Mesendoderm (in vitro differentiated cells): ENCODE data around the gene EEIG1.

Source experiments
- DNase-seq: peaks from one replicate; pipeline ENCODE4 v3.0.0; 2013
- H2AK5ac ChIP-seq: 2 replicates; pipeline ENCODE4 v1.6.1; 2013; ENCODE audit warnings: low read length, inconsistent platforms
- H2BK120ac ChIP-seq: 2 replicates; pipeline ENCODE4 v1.6.1; 2013; ENCODE audit warnings: low read depth, mild to moderate bottlenecking, low read length, moderate library complexity, mixed read lengths
- H2BK15ac ChIP-seq: replicated peaks from 2 replicates; pipeline ENCODE4 v1.6.1; 2013; ENCODE audit warnings: low read depth, mild to moderate bottlenecking, moderate library complexity
- H2BK5ac ChIP-seq: 2 replicates; pipeline ENCODE4 v1.6.1; 2013; ENCODE audit warnings: low read length, inconsistent platforms
- H3K18ac ChIP-seq: 2 replicates; pipeline ENCODE4 v1.6.1; 2013; ENCODE audit warnings: mild to moderate bottlenecking, low read length, mixed read lengths
- H3K23ac ChIP-seq: one replicate; pipeline ENCODE4 v1.6.1; 2013; ENCODE audit warnings: low read length
- H3K27ac ChIP-seq: 2 replicates; pipeline ENCODE4 v1.5.1; 2013; ENCODE audit warnings: low read depth, mild to moderate bottlenecking, inconsistent platforms, low read length, moderate library complexity
- H3K27me3 ChIP-seq: 2 replicates; pipeline ENCODE4 v1.6.1; 2013; ENCODE audit warnings: low read length, control low read depth, mild to moderate bottlenecking, inconsistent platforms; ENCODE audit not compliant: insufficient read depth, poor library complexity
- H3K36me3 ChIP-seq: 2 replicates; pipeline ENCODE4 v1.6.1; 2013; ENCODE audit warnings: low read length, inconsistent platforms; ENCODE audit not compliant: control insufficient read depth, insufficient read depth
- H3K4ac ChIP-seq: one replicate; pipeline ENCODE4 v1.6.1; 2013; ENCODE audit warnings: low read depth, mild to moderate bottlenecking, low read length, moderate library complexity
- H3K4me1 ChIP-seq: 2 replicates; pipeline ENCODE4 v1.6.1; 2013; ENCODE audit warnings: low read depth, low read length, inconsistent platforms; ENCODE audit not compliant: control insufficient read depth
- H3K4me2 ChIP-seq: 2 replicates; pipeline ENCODE4 v1.6.1; 2013; ENCODE audit warnings: low read length
- H3K4me3 ChIP-seq: 2 replicates; pipeline ENCODE4 v1.5.1; 2013; ENCODE audit warnings: mild to moderate bottlenecking, low read length
- H3K56ac ChIP-seq: one replicate; pipeline ENCODE4 v1.6.1; 2013; ENCODE audit warnings: low read length
- H3K79me1 ChIP-seq: 2 replicates; pipeline ENCODE4 v1.6.1; 2013; ENCODE audit warnings: low read length, inconsistent platforms
- H3K79me2 ChIP-seq: 2 replicates; pipeline ENCODE4 v1.6.1; 2013; ENCODE audit warnings: mild to moderate bottlenecking, low read length; ENCODE audit not compliant: control insufficient read depth, insufficient read depth
- H3K9ac ChIP-seq: 2 replicates; pipeline ENCODE4 v1.6.1; 2013; ENCODE audit warnings: low read length, inconsistent platforms
- H4K5ac ChIP-seq: one replicate; pipeline ENCODE4 v1.6.1; 2013; ENCODE audit warnings: low read length
- H4K8ac ChIP-seq: one replicate; pipeline ENCODE4 v1.6.1; 2013; ENCODE audit warnings: low read depth, mild to moderate bottlenecking, control low read depth, low read length, moderate library complexity
- WGBS: extraction: QIAGEN DNeasy Blood & Tissue Kit; methylation state at CpG from one replicate; pipeline ENCODE4 v1.1.7; 2013; ENCODE audit warnings: low lambda C conversion rate, missing lambda C conversion rate; ENCODE audit not compliant: insufficient coverage; ENCODE audit errors: extremely low coverage; 5-methylcytosine and 5-hydroxymethylcytosine counted together

Gene EEIG1

GRCh38 chr9:127967151-127967809, 13.5 kb downstream of the EEIG1 start:
- Histone ChIP-seq H2AK5ac (no peak overlapping the region), H3K4me1 (peaks cover 7% of the 10 kb centered on the region), H3K56ac (no peak overlapping the region), H3K27me3 (no peaks in the 10 kb centered on the region), H3K4ac (peak overlapping the region; percentile 25), H2BK15ac (no peak overlapping the region), H3K9ac (no peak overlapping the region), H3K18ac (no peak overlapping the region), H3K23ac (no peak overlapping the region), H3K4me3 (no peak overlapping the region), H4K8ac (no peak overlapping the region), H3K4me2 (no peak overlapping the region), H2BK5ac (no peak overlapping the region), H3K79me1 (peaks cover 40% of the 10 kb centered on the region), H4K5ac (no peak overlapping the region), H3K79me2 (peaks cover 77% of the 10 kb centered on the region), H3K27ac (no peak overlapping the region), H3K36me3 (no peaks in the 10 kb centered on the region), H2BK120ac (no peak overlapping the region)
- no peak for DNase-seq
- no CpG with 5 or more reads among the region's 9 CpGs for WGBS

GRCh38 chr9:127966416-127967150, 14.2 kb downstream of the EEIG1 start:
- H3K79me2 ChIP-seq, result peaks cover 72% of the 10 kb centered on the region
- H2BK5ac ChIP-seq, result no peak overlapping the region
- H2BK120ac ChIP-seq, result no peak overlapping the region
- no peak for DNase-seq
- no peak overlapping the region for H3K23ac ChIP-seq
- peaks cover 39% of the 10 kb centered on the region for H3K79me1 ChIP-seq
- no peak overlapping the region for H3K4me3 ChIP-seq
- H3K4ac ChIP-seq, result no peak overlapping the region
- no peaks in the 10 kb centered on the region for H3K36me3 ChIP-seq
- no peak overlapping the region for H4K5ac ChIP-seq
- H3K18ac ChIP-seq, result no peak overlapping the region
- WGBS, result no CpG with 5 or more reads among the region's 8 CpGs
- peaks cover 1% of the 10 kb centered on the region for H3K4me1 ChIP-seq
- no peak overlapping the region for H2BK15ac ChIP-seq
- no peak overlapping the region for H3K9ac ChIP-seq
- no peak overlapping the region for H3K27ac ChIP-seq
- H4K8ac ChIP-seq, result no peak overlapping the region
- no peak overlapping the region for H2AK5ac ChIP-seq
- H3K4me2 ChIP-seq, result no peak overlapping the region
- H3K56ac ChIP-seq, result no peak overlapping the region
- no peaks in the 10 kb centered on the region for H3K27me3 ChIP-seq

- no peak overlapping the region for H2BK15ac ChIP-seq
These were observed 14.8 kb downstream of the EEIG1 start for GRCh38 chr9:127965953-127966352.

GRCh38 chr9:127963359-127964064, 17.3 kb downstream of the EEIG1 start:
- H3K4ac ChIP-seq, result no peak overlapping the region
- no peaks in the 10 kb centered on the region for H3K36me3 ChIP-seq
- H3K4me3 ChIP-seq, result no peak overlapping the region
- H2BK15ac ChIP-seq, result no peak overlapping the region
- H3K4me1 ChIP-seq, result no peaks in the 10 kb centered on the region
- no CpG with 5 or more reads among the region's 19 CpGs for WGBS
- no peak overlapping the region for H3K9ac ChIP-seq
- no peak overlapping the region for H3K56ac ChIP-seq
- no peak overlapping the region for H2BK120ac ChIP-seq
- H4K5ac ChIP-seq, result no peak overlapping the region
- no peak overlapping the region for H3K27ac ChIP-seq
- H3K4me2 ChIP-seq, result no peak overlapping the region
- no peak overlapping the region for H2BK5ac ChIP-seq
- DNase-seq, result no peak
- H3K27me3 ChIP-seq, result no peaks in the 10 kb centered on the region
- no peak overlapping the region for H2AK5ac ChIP-seq
- no peak overlapping the region for H3K23ac ChIP-seq
- H3K79me1 ChIP-seq, result peaks cover 29% of the 10 kb centered on the region
- H4K8ac ChIP-seq, result no peak overlapping the region
- H3K18ac ChIP-seq, result no peak overlapping the region
- peaks cover 58% of the 10 kb centered on the region for H3K79me2 ChIP-seq

More at GRCh38 chr9:127965953-127966352, 14.8 kb downstream of the EEIG1 start:
- no peak overlapping the region for H3K23ac ChIP-seq
- H3K4me1 ChIP-seq, result no peaks in the 10 kb centered on the region
- H2BK120ac ChIP-seq, result no peak overlapping the region
- peak overlapping the region; percentile 43 for H3K56ac ChIP-seq
- peaks cover 73% of the 10 kb centered on the region for H3K79me2 ChIP-seq
- H3K4me2 ChIP-seq, result no peak overlapping the region
- H3K27me3 ChIP-seq, result no peaks in the 10 kb centered on the region
- H4K8ac ChIP-seq, result no peak overlapping the region
- peaks cover 39% of the 10 kb centered on the region for H3K79me1 ChIP-seq
- no peak overlapping the region for H2BK5ac ChIP-seq
- H3K9ac ChIP-seq, result peak overlapping the region; percentile 35
- H3K36me3 ChIP-seq, result no peaks in the 10 kb centered on the region
- H2AK5ac ChIP-seq, result no peak overlapping the region
- peak overlapping the region; percentile 19 for H3K27ac ChIP-seq
- H3K4me3 ChIP-seq, result no peak overlapping the region
- no CpG with 5 or more reads among the region's 6 CpGs for WGBS
- peak overlapping the region; percentile 11 for H3K18ac ChIP-seq
- H3K4ac ChIP-seq, result peak overlapping the region; percentile 49
- DNase-seq, result no peak
- H4K5ac ChIP-seq, result no peak overlapping the region

- no peak overlapping the region for H3K4me3 ChIP-seq
- no peaks in the 10 kb centered on the region for H3K4me1 ChIP-seq
- H2AK5ac ChIP-seq, result no peak overlapping the region
- H3K79me1 ChIP-seq, result peaks cover 29% of the 10 kb centered on the region
- no peak overlapping the region for H4K5ac ChIP-seq
- no peaks in the 10 kb centered on the region for H3K27me3 ChIP-seq
- H3K56ac ChIP-seq, result no peak overlapping the region
- no peak overlapping the region for H3K27ac ChIP-seq
- H2BK15ac ChIP-seq, result no peak overlapping the region
- H3K4me2 ChIP-seq, result no peak overlapping the region
- no peak overlapping the region for H2BK5ac ChIP-seq
- no peak for DNase-seq
- no peak overlapping the region for H3K9ac ChIP-seq
- no peaks in the 10 kb centered on the region for H3K36me3 ChIP-seq
- peaks cover 54% of the 10 kb centered on the region for H3K79me2 ChIP-seq
- WGBS, result no CpG with 5 or more reads among the region's 3 CpGs
- H4K8ac ChIP-seq, result no peak overlapping the region
- no peak overlapping the region for H3K4ac ChIP-seq
- no peak overlapping the region for H3K23ac ChIP-seq
- no peak overlapping the region for H3K18ac ChIP-seq
- H2BK120ac ChIP-seq, result no peak overlapping the region
These were observed 17.8 kb downstream of the EEIG1 start for GRCh38 chr9:127963041-127963358.
